ENCODE measurements around the gene ERGIC2. TPM values are rescaled to one million over a fixed set of nuclear protein-coding genes. Genes with fewer than 3 reads are reported as not detected.

The ERGIC2 gene
- total RNA-seq, 1 donor, result 112 TPM

DNA sequence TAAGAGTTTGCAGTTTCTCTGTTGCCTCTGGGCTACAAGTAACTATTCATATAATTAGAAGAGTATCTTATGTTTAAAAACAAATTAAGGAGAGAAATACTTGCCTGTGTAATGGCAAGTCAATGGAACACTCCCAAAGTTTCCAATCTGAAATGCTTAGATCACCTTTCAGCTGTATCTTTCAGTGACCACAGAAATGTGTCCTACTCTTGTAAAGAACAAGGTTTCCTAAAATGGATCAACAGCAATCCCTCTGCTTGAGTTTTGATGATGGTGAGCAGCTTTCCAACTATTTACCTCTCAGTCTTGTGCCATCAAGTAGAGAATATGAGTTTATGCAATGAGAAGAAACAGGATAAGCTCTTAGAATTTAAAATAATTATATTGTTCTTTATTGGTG is 92.9 kb downstream of the ERGIC2 start:
- DNase-seq (ENCODE audit: low read depth), result no peak
- TF ChIP-seq CTCF (IDR thresholded peaks at IDR 0.05; ENCODE audit: insufficient read depth, low read length), result no peak
- H3K4me3 ChIP-seq (ENCODE audit: low read depth, low read length), result no peak overlapping the region

DNA sequence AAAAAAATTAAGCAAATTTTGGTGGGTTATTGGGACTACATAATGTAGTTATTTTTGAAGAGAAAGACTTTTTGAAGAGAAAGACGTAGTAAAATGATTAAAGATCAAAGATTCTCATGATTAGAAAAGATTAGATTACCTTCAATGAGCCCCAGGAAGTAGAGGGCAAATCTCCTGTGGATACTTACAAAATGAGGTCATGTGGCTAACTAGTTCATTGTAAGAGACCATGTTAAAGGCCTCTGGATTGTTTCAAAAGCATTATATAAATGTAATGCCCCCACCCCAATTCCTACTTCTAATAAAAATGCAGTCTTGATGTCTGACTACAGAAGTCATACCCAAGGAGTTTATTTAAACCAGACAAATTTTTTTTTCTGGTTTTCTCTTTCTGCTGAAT is 93.3 kb downstream of the ERGIC2 start:
- DNase-seq (ENCODE audit: low read depth), result no peak
- TF ChIP-seq CTCF (IDR thresholded peaks at IDR 0.05; ENCODE audit: insufficient read depth, low read length), result no peak
- H3K4me3 ChIP-seq (ENCODE audit: low read depth, low read length), result no peak overlapping the region

Other genes with a start within 250 kb of the ERGIC2 start
- 4.7 and 22.5 TPM in 2 replicates for gene FAR2, start 231.9 kb downstream of the ERGIC2 start, total RNA-seq (ENCODE audit: low replicate concordance)
- 0.08 and 0.27 TPM in 2 replicates for gene OVCH1, start 116.5 kb upstream of the ERGIC2 start, total RNA-seq (ENCODE audit: low replicate concordance)